SH-SY5Y (cell line): Measurements from ENCODE around the gene STEEP1.

Experiments used
- GATA2 ChIP-seq: IDR thresholded peaks from 2 replicates; pipeline ENCODE4 v1.6.1; 2011; ENCODE audit warnings: mild to moderate bottlenecking, low read depth, low read length
- GATA3 ChIP-seq: IDR thresholded peaks from 2 replicates; pipeline ENCODE4 v1.6.1; 2011; ENCODE audit warnings: low read depth, mild to moderate bottlenecking, low read length, moderate library complexity

DNA sequence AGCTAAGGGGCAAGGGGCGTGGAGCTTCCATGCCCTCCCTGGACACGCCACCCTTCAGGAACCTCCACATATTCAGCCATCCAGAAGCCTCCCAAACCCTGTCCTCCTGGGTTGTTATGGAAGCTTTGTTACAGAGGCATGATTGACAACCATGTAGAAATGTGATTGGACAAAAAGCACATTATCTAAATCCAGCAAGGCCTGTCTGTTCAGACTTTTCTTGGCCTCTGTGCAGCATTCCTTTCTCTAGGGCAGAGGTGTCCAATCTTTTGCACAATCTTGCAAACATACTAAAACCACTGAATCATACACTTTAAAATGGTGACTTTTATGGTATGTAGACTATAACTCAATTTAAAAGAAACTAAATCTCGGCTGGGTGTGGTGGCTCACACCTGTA, 12.7 kb downstream of the STEEP1 start:
- TF ChIP-seq GATA3 (no peak), GATA2 (no peak)
